GM12878 (cell line): ENCODE results near the gene PLXNC1. TPM values are rescaled to one million over a fixed set of nuclear protein-coding genes. Genes with fewer than 3 reads are reported as not detected.

ENCODE experiments used
- ATAC-seq: fragments of 200-7000 bp; cut with Tn5 transposase; 3 replicates; pipeline ENCODE4 v1.9.1; 2020; ENCODE audit warnings: mild to moderate bottlenecking, moderate library complexity
- BruUV-seq: library from RNA; stranded (reverse); fragments of 400-500 nt; replicated peaks from 2 replicates; lab custom pipeline; 2021; lab: Mats Ljungman, UMichigan
- CTCF ChIA-PET: fragments of 300-600 bp; sonication (Branson Sonifier 250); formaldehyde crosslinking; extraction: SDS; loops from one replicate; lab custom pipeline; 2021; ENCODE audit warnings: inconsistent platforms; lab: Yijun Ruan, JAX
- POLR2A ChIA-PET: fragments of 350-600 bp; formaldehyde crosslinking; extraction: SDS; loops from one replicate; lab custom pipeline; 2021; ENCODE audit warnings: inconsistent platforms; lab: Charles Lee
- RAD21 ChIA-PET: fragments of 300-600 bp; sonication (Branson Sonifier 250); formaldehyde crosslinking; loops from one replicate; lab custom pipeline; 2023; ENCODE audit warnings: antibody characterized with exemption; ENCODE audit not compliant: unreplicated experiment; lab: Charles Lee
- SMC1A ChIA-PET: fragments of 300-600 bp; sonication (Branson Sonifier 250); formaldehyde crosslinking; loops from one replicate; lab custom pipeline; 2023; ENCODE audit not compliant: unreplicated experiment, uncharacterized antibody; lab: Charles Lee
- DNase-seq: peaks from one replicate; pipeline ENCODE4 v3.0.0-alpha.2; 2011; ENCODE audit warnings: low read depth, low spot score
- FAIRE-seq: peaks from 3 replicates; lab custom pipeline; 2011; peaks lifted over from hg19 to GRCh38; lab: Jason Lieb, UNC
- H2AFZ ChIP-seq: 2 replicates; pipeline ENCODE4 v1.6.0; 2011; ENCODE audit warnings: low read depth, low read length, control low read depth; ENCODE audit not compliant: control insufficient read depth
- H3K27ac ChIP-seq: 2 replicates; pipeline ENCODE4 v1.5.1; 2011; ENCODE audit warnings: control low read depth; ENCODE audit not compliant: control insufficient read depth, insufficient read depth
- H3K27me3 ChIP-seq, 2 experiments: replicated peaks in 1 of 2; 2 replicates each; pipeline versions ENCODE4 v1.6.0 to v1.6.1; 2011; ENCODE audit warnings: low read length in 1 of 2; ENCODE audit not compliant: control insufficient read depth in 2 of 2, insufficient read depth in 2 of 2
- H3K36me3 ChIP-seq, 2 experiments: 2 replicates each; pipeline ENCODE4 v1.5.1; 2011; ENCODE audit warnings: low read length in 1 of 2; ENCODE audit not compliant: control insufficient read depth in 2 of 2, insufficient read depth in 2 of 2
- H3K4me1 ChIP-seq: 2 replicates; pipeline ENCODE4 v1.6.1; 2011; ENCODE audit warnings: mild to moderate bottlenecking, low read length, moderate library complexity, mixed read lengths; ENCODE audit not compliant: control insufficient read depth, insufficient read depth
- H3K4me2 ChIP-seq: 2 replicates; pipeline ENCODE4 v1.6.0; 2011; ENCODE audit warnings: control low read depth; ENCODE audit not compliant: control insufficient read depth, insufficient read depth
- H3K4me3 ChIP-seq: fragments of 200-600 bp; sonication (generic); 2 replicates; pipeline ENCODE4 v1.5.1; 2016
- H3K79me2 ChIP-seq: 2 replicates; pipeline ENCODE4 v1.6.0; 2011; ENCODE audit warnings: low read length; ENCODE audit not compliant: control insufficient read depth, insufficient read depth
- H3K9ac ChIP-seq: 2 replicates; pipeline ENCODE4 v1.8.0; 2011; ENCODE audit warnings: low read length, control low read depth, mixed read lengths; ENCODE audit not compliant: control insufficient read depth, insufficient read depth
- H3K9me3 ChIP-seq: replicated peaks from 3 replicates; pipeline ENCODE4 v1.5.1; 2011; ENCODE audit warnings: mild to moderate bottlenecking, low read length; ENCODE audit not compliant: control insufficient read depth, insufficient read depth
- H4K20me1 ChIP-seq: 2 replicates; pipeline ENCODE4 v1.6.0; 2011; ENCODE audit not compliant: control insufficient read depth, insufficient read depth
- ASH2L ChIP-seq: fragments of 300-600, 200-600 bp; sonication (generic); IDR thresholded peaks from 2 replicates; pipeline ENCODE4 v1.6.1; 2017; ENCODE audit warnings: low read depth, mild to moderate bottlenecking, borderline replicate concordance
- ATF7 ChIP-seq: fragments of 450-650 bp; IDR thresholded peaks from 2 replicates; pipeline ENCODE4 v1.6.1; 2016; ENCODE audit warnings: low read depth, mild to moderate bottlenecking
- CHD1 ChIP-seq: IDR thresholded peaks from 2 replicates; pipeline ENCODE4 v1.6.1; 2012; ENCODE audit warnings: low read depth, low read length, improper control_type of control experiment
- IKZF1 ChIP-seq: fragments of 450-650 bp; conservative IDR thresholded peaks from 2 replicates; pipeline ENCODE4 v1.6.1; 2017; ENCODE audit warnings: antibody characterized with exemption, mild to moderate bottlenecking
- IKZF2 ChIP-seq, 2 experiments: fragments of 450-650 bp; IDR thresholded peaks; 2 replicates each; pipeline ENCODE4 v1.6.1; 2017; ENCODE audit warnings: mild to moderate bottlenecking in 2 of 2, moderate library complexity in 2 of 2
- JUND ChIP-seq: IDR thresholded peaks from 2 replicates; pipeline ENCODE4 v1.6.1; 2012; ENCODE audit warnings: low read depth, mild to moderate bottlenecking, low read length, improper control_type of control experiment, moderate library complexity
- MEF2B ChIP-seq: fragments of 450-650 bp; IDR thresholded peaks from 2 replicates; pipeline ENCODE4 v1.6.1; 2018; ENCODE audit warnings: mild to moderate bottlenecking, moderate library complexity; ENCODE audit not compliant: partially characterized antibody, poor library complexity, severe bottlenecking
- NFXL1 ChIP-seq: fragments of 450-650 bp; IDR thresholded peaks from 2 replicates; pipeline ENCODE4 v1.6.1; 2017; ENCODE audit warnings: antibody characterized with exemption, mild to moderate bottlenecking, borderline replicate concordance
- POLR2AphosphoS5 ChIP-seq: IDR thresholded peaks from 2 replicates; pipeline ENCODE4 v1.6.1; 2011; ENCODE audit warnings: mild to moderate bottlenecking, low read length, inconsistent platforms
- SMAD1 ChIP-seq: fragments of 450-650 bp; IDR thresholded peaks from 2 replicates; pipeline ENCODE4 v1.6.1; 2018; ENCODE audit warnings: mild to moderate bottlenecking, low read depth; ENCODE audit not compliant: partially characterized antibody
- SMARCA5 ChIP-seq: fragments of 450-650 bp; IDR thresholded peaks from 2 replicates; pipeline ENCODE4 v1.6.1; 2017; ENCODE audit warnings: mild to moderate bottlenecking
- ZBTB4 ChIP-seq: fragments of 450-650 bp; formaldehyde crosslinking; IDR thresholded peaks from 2 replicates; pipeline ENCODE4 v1.4.0; 2022; ENCODE audit warnings: mild to moderate bottlenecking, moderate library complexity
- WGBS: methylation state at CpG from one replicate; pipeline ENCODE4 v1.1.6; 2016; ENCODE audit warnings: low lambda C conversion rate; ENCODE audit not compliant: insufficient replicate concordance, insufficient coverage; ENCODE audit errors: missing lambda C conversion rate; 5-methylcytosine and 5-hydroxymethylcytosine counted together
- in situ Hi-C: fragments of 300-500 bp; cut with MboI; formaldehyde crosslinking; loops from 9 replicates; pipeline ENCODE4 v1.14.3; 2018; ENCODE audit warnings: mixed read lengths
- intact Hi-C: fragments of 100-400 bp; cut with micrococcal nuclease; formaldehyde crosslinking; loops from one replicate; pipeline ENCODE4 v1.14.2; 2022; ENCODE audit not compliant: unreplicated experiment
- polyA plus RNA-seq, 11 experiments: library from polyadenylated mRNA; depleted of rRNA in 4 of 11; unstranded in 6 of 11; stranded (reverse) in 5 of 11; fragments of >200 nt; fragmentation: Nextera tagmentation in 4 of 11; fragmentation: Illumina TruSeq in 1 of 11; extraction: Ambion mirVana in 4 of 11; extraction: Trizol in 1 of 11; gene quantifications; 1 replicate in 1 of 11; 2 replicates in 10 of 11; pipeline versions ENCODE4 v1.2.1 to v1.2.3, GENCODE V29; 2011 to 2016; ENCODE audit warnings: inconsistent platforms in 2 of 11, missing spikeins in 2 of 11, low read depth in 1 of 11
- total RNA-seq, 4 experiments: library from RNA; depleted of rRNA in 3 of 4; stranded (reverse); fragments of >200 nt in 3 of 4; fragmentation: Illumina TruSeq in 1 of 4; extraction: Trizol in 1 of 4; gene quantifications; 2 replicates each; pipeline versions ENCODE4 v1.2.1 to v1.2.3, GENCODE V29; 2013 to 2021

The PLXNC1 gene
- total and polyA plus RNA-seq, 10 of the 15 experiments (the other 5 are each of a cell fraction or from before 2014, with no cell fraction given): 5.2 to 41.2 (median 24.6) TPM

GRCh38 chr12:94265966-94266745, 117.8 kb downstream of the PLXNC1 start (continued):
- TF ChIP-seq ZBTB4 (CRISPR knock-in tag) (no peak), IKZF2 (IDR thresholded peaks at IDR 0.05) (no peak), ASH2L (no peak)

- H3K4me1 ChIP-seq: peaks cover 82% of the 10 kb centered on the region
- TF ChIP-seq JUND: no peak
- TF ChIP-seq NFXL1: no peak
- TF ChIP-seq ATF7: no peak
- no peak for TF ChIP-seq CHD1
- TF ChIP-seq SMAD1: no peak
- TF ChIP-seq MEF2B: peak; percentile 7
- TF ChIP-seq SMARCA5: no peak
- TF ChIP-seq POLR2AphosphoS5: 0 out of 2 replicates have a peak, but pooled peaks have one; percentile 3
- no peak for TF ChIP-seq IKZF1
- peak overlapping the region; percentile 12; the same call in 1 of the 2 replicates for H3K9ac ChIP-seq
- FAIRE-seq (no peak), ATAC-seq (no peak), DNase-seq (no peak)
- CTCF ChIA-PET: no interaction called here
- POLR2A ChIA-PET: interaction anchor here (1.0 kb wide), 1 partner anchor 60 kb away, joined by 3 read pairs; no protein-coding TSS in a partner anchor
- H3K4me3 ChIP-seq: no peak overlapping the region
- H3K4me2 ChIP-seq: peak overlapping the region; percentile 38; the same call in 1 of the 2 replicates
- intact Hi-C loops: no loop called here
- H2AFZ ChIP-seq: no peak overlapping the region
- in situ Hi-C loops: no loop called here
- 16% methylated on average over 11 of the region's 11 CpGs for WGBS
- no peaks in the 10 kb centered on the region for H3K27me3 ChIP-seq
- SMC1A ChIA-PET: interaction anchor here (0.8 to 3.8 kb wide), 6 partner anchors 8 to 61 kb away, joined by 3 to 23 read pairs (median 6); no protein-coding TSS in a partner anchor
- no TSS peak for BruUV-seq
- no peaks in the 10 kb centered on the region for H4K20me1 ChIP-seq
- H3K79me2 ChIP-seq: no peaks in the 10 kb centered on the region
- no peaks in the 10 kb centered on the region; the same call in 2 of the 3 replicates for H3K9me3 ChIP-seq
- peak overlapping the region; percentile 66 for H3K27ac ChIP-seq
- H3K36me3 ChIP-seq: peaks cover 7 to 25% of the 10 kb centered on the region in 2 experiments
- RAD21 ChIA-PET: interaction anchor here (1.1 to 4.0 kb wide), 3 partner anchors 23 to 94 kb away, joined by 4 to 42 read pairs (median 18); no protein-coding TSS in a partner anchor
Observed at GRCh38 chr12:94266796-94267536, 118.6 kb downstream of the PLXNC1 start.
